Measurements from ENCODE around the gene LIPK. TPM values are rescaled to one million over a fixed set of nuclear protein-coding genes. Genes with fewer than 3 reads are reported as not detected.
"Not testable (repeated sequence)": the region's sequence is repeated elsewhere in the genome, so short reads cannot be mapped to it uniquely, and the experiment has no call there.

LIPK gene
- total RNA-seq, 1 experiment from 2014 or later, result not detected

GRCh38 chr10:88721392-88721791 is 15.3 kb downstream of the LIPK start:
- DNase-seq (ENCODE audit: low read depth), result no peak

- no peak for DNase-seq (ENCODE audit: low read depth)
These were observed 19.7 kb downstream of the LIPK start for GRCh38 chr10:88725798-88726197.

DNA sequence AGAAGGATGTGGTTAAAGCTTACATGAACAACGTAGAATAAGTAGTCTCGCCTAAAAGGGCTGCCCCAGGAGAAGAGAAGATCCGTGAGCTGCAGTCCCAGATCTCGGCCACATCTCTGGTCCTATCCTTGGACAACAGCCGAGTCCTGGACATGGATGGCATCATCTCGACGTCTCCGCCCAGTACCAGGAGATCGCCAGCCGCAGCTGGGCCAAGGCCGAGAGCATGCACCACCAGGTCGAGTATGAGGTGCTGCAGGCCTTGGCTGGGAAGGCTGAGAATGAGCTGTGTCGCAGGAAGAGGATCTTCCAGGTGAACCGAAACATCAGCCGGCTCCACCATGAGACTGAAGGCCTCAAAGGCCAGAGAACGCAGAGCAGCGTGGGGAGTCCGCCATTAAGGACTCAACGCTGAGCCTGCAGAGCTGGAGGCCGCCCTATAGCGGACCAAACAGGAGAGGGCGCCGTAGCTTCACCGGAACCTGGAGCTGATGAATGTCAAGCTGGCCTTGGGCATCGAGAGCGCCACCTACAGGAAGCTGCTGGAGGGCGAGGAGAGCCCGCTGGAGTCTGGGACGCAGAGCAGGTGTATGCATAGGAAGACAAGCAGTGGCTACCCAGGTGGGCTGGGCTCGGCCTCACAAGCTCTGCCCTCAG is 22.2 kb downstream of the LIPK start:
- peak; percentile 48 for DNase-seq (ENCODE audit: low read depth)

DNA sequence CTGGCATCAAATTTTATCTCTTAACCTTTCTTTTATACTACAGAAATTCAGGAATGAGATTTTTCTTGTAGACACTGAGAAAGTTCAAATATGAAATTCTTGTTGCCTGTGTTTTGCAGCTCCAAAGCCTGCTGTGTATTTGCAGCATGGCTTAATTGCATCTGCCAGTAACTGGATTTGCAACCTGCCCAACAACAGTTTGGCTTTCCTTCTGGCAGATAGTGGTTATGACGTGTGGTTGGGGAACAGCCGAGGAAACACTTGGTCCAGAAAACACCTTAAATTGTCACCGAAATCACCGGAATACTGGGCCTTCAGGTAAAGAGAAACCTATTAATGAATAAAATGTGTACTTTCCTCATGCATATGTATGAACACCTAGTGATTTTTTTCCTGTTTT is 24.8 kb downstream of the LIPK start:
- DNase-seq (ENCODE audit: low read depth), result no peak

DNA sequence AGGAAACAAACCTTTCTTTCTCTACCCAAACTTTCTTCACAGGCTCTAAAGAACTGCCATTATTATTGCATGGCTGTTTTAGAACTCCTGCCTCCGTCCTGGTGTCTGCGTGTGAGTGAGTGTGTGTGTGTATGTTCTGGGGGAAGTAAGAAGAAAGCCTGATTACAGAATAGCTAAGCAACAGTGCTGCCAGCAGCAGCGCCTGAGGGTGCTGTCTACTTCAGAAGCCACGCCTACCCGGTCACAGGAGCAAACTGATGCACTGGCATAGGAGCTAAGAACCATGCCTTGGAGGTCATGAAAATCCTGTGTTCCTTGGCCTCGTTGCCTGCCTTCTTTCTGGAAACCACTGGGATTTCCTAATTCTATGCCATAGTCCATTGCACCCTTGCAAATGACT is 25.2 kb downstream of the LIPK start:
- no peak for DNase-seq (ENCODE audit: low read depth)

DNA sequence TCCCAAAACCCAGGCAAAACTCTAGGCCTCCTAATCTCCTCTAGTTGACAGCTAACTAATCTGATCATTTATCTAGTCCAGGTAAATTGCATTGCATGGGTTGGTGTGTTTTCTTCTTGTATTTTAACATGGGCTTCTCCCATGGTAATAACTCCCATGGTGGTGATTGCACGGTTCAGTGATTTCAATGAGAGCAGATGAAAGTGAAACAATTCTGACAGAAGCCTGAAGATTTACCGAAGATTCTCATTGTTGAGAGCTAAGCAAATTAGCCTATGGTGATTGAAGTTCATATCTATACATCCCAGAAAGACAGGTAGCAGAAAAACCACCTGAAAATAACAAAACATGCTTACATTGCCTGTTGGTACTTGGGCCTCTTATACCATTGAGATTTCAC is 27.2 kb downstream of the LIPK start:
- DNase-seq (ENCODE audit: low read depth), result no peak

- no peak for DNase-seq (ENCODE audit: low read depth)
These were observed 29.6 kb downstream of the LIPK start for GRCh38 chr10:88735661-88736060.

- DNase-seq (ENCODE audit: low read depth), result not testable (repeated sequence)
These were observed 35.9 kb downstream of the LIPK start for GRCh38 chr10:88741921-88742320.

DNA sequence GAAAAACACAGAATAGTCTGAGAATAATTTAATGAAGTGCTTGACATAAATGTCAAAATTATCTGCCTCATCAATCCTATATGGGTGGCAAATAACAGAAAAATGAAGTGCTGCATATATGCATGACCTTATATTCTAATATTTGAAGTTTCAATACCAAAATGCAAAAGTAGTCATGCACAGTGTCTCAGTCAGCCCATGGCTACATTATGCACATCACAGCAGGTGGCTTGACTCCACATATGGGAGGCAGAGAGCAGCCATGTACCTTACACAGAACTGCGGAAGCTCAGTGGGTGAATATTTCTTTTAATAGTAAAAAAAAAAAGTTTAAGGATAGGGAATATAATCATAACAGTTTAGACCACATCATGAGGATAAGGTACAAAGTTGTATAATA is 36.4 kb downstream of the LIPK start:
- no peak for DNase-seq (ENCODE audit: low read depth)

GRCh38 chr10:88744002-88744401 is 38.0 kb downstream of the LIPK start:
- no peak for DNase-seq (ENCODE audit: low read depth)

DNA sequence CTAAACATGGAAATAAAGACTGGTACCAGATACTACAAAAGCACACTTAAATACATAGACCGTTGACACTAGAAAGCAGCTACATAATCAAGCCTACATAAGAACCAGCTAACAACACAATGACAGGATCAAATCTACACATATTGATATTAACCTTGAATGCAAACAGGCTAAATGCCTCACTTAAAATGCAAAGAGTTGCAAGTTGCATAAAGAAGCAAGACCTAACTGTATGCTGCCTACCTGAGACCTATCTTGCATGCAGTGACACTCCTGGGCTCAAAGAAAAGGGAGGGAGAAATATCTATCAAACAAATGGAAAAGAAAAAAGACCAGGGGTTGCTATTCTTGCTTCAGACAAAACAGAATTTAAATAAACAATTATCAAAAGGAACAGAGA is 39.6 kb downstream of the LIPK start:
- no peak for DNase-seq (ENCODE audit: low read depth)

- DNase-seq (ENCODE audit: low read depth), result peak; percentile 11
These were observed 48.2 kb downstream of the LIPK start for GRCh38 chr10:88754287-88754686.

GRCh38 chr10:88755753-88756152 is 49.7 kb downstream of the LIPK start:
- no peak for DNase-seq (ENCODE audit: low read depth)

DNA sequence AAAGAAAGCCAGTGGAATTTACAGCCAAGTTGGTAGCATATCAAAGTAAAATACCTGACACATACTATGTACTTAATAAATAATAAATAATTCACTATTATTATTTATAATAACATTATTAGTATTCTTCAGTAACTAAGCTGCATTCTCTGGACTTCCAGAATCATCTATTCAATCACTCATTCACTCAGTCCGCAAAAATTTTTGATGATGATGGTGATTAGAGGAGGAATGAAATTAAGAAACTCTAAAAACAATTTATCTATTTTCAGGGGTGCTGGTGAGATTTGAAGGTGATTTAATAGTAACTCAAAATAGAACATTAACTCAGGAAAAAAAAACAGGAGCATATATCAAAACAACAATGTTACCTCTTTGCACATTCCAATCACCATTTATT is 50.6 kb downstream of the LIPK start:
- no peak for DNase-seq (ENCODE audit: low read depth)

- no peak for DNase-seq (ENCODE audit: low read depth)
These were observed 53.5 kb downstream of the LIPK start, which contains the start of gene LIPN for GRCh38 chr10:88759366-88760101. LIPN (plus strand) TSS chr10:88760020; CDS start chr10:88761406, 1,386 bp downstream.

- DNase-seq (ENCODE audit: low read depth), result no peak
These were observed 56.9 kb downstream of the LIPK start for GRCh38 chr10:88762906-88763305.

DNA sequence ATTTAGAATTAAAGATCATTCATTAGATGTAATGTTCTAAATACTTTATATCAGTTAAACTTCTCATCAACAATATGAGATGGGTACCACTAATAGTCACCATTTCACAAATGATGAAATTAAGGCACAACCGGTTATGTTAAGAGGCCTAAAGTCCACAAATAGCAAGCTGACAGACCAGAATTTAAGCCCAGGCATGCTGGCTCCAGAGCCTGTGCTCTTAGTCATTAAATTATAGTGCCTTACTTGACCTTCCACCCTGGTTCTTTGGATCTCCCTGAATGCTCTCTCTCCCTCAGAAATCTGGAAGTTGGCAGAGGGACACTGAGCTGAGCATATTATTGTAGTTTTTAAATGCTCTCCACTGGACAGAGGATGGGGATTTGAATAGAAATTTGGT is 57.4 kb downstream of the LIPK start:
- DNase-seq (ENCODE audit: low read depth), result no peak

DNA sequence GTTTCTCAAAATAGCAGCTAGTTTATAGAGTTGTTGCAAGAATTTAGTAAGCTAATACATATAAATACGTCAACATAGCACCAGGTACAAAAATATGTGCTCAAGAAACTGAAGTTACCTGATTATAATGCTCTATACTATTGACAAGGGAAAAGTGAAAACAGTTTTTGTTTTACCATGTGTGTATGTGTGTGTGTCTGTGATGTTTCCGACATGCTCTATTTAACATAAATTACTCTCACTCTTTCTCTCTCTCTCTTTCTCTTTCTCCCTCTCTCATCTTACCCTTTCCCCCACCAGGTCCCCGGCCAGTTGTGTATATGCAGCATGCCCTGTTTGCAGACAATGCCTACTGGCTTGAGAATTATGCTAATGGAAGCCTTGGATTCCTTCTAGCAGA is 58.1 kb downstream of the LIPK start:
- no peak for DNase-seq (ENCODE audit: low read depth)

DNA sequence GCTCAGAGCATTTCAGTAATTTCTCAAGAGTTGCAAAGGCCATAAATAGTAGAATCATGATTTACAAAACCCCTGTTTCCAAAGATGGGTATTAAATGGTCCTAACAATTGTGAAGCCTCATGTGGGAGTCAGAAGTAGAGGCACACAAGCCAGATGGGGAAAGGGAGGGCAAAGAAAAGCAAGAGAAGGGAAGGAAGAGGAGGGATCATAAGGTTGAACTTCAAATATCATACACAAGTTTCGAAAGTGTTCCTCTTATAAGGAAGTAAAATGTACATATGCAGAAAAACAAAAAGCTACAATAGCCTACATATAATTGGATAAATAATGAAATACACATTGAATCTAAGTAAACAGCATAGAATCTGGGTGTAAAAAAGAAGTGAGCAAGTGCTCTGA is 59.8 kb downstream of the LIPK start:
- no peak for DNase-seq (ENCODE audit: low read depth)

GRCh38 chr10:88769384-88769783 is 63.3 kb downstream of the LIPK start:
- DNase-seq (ENCODE audit: low read depth), result no peak

GRCh38 chr10:88781206-88781605 is 75.2 kb downstream of the LIPK start:
- no peak for DNase-seq (ENCODE audit: low read depth)

- DNase-seq (ENCODE audit: low read depth), result no peak
These were observed 76.2 kb downstream of the LIPK start for GRCh38 chr10:88782222-88782621.

DNA sequence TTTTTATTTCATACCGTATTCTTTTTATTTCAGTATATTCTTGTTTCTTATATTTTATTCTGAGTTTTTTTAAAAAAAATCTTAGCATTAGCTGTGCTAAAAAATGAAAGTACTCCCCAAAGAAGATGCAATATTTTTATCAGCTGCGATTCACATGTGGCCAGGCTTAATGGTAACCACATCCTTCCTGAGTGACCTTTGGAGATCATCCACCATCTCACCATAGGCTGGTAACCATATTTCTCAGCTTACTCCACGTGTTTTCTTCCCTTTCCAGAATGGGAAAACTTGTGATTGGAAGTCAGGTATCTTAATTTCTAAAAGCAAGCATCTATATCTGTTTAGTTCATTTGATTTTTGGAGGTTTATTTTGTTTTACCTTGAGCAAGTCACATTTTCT is 77.7 kb downstream of the LIPK start:
- DNase-seq (ENCODE audit: low read depth), result peak; percentile 27
